Upper lobe of left lung (tissue), 6 donors: ENCODE measurements around the gene RD3L. TPM values are rescaled to one million over a fixed set of nuclear protein-coding genes. Genes with fewer than 3 reads are reported as not detected.

Source experiments
- ATAC-seq, 2 donors: fragments of 200-7000 bp; cut with Tn5 transposase; one replicate each; pipeline ENCODE4 v1.9.1; 2022; ENCODE audit warnings: mild to moderate bottlenecking in 2 of 2, moderate library complexity in 2 of 2; ENCODE audit not compliant: low FRiP score in 2 of 2
- DNase-seq, 2 donors: peaks; one replicate each; pipeline ENCODE4 v3.0.0-alpha.2; 2019 to 2020
- H3K27ac ChIP-seq, 4 donors: fragments of 200-600 bp; sonication (generic); one replicate each; pipeline ENCODE4 v1.5.1; 2016 to 2019
- H3K27me3 ChIP-seq, 4 donors: fragments of 200-600 bp; sonication (generic); one replicate each; pipeline ENCODE4 v1.5.1; 2017 to 2019
- H3K36me3 ChIP-seq, 4 donors: fragments of 200-600 bp; sonication (generic); one replicate each; pipeline ENCODE4 v1.5.1; 2016 to 2019
- H3K4me1 ChIP-seq, 4 donors: fragments of 200-600 bp; sonication (generic); one replicate each; pipeline ENCODE4 v1.5.1; 2018 to 2019
- H3K4me3 ChIP-seq, 4 donors: fragments of 200-600 bp; sonication (generic); one replicate each; pipeline ENCODE4 v1.5.1; 2017 to 2019; ENCODE audit warnings: mild to moderate bottlenecking in 2 of 4, moderate library complexity in 1 of 4
- H3K9me3 ChIP-seq, 4 donors: fragments of 200-600 bp; sonication (generic); one replicate each; pipeline ENCODE4 v1.5.1; 2018 to 2019
- CTCF ChIP-seq, 6 experiments: fragments of 450-650 bp in 4 of 6; fragments of 200-600 bp in 2 of 6; sonication (generic) in 2 of 6; IDR thresholded peaks; one replicate each; pipeline ENCODE4 v1.5.1; 2016 to 2019; ENCODE audit warnings: antibody characterized with exemption in 6 of 6
- EP300 ChIP-seq, 4 donors: sonication (generic); formaldehyde crosslinking; IDR thresholded peaks; one replicate each; pipeline ENCODE4 v1.5.1; 2017; ENCODE audit warnings: antibody characterized with exemption in 4 of 4, control low read depth in 2 of 4
- POLR2A ChIP-seq, 4 donors: fragments of 450-650 bp; IDR thresholded peaks; one replicate each; pipeline ENCODE4 v1.5.1; 2016 to 2017; ENCODE audit warnings: antibody characterized with exemption in 4 of 4, mild to moderate bottlenecking in 2 of 4
- POLR2AphosphoS5 ChIP-seq, 2 donors: sonication (generic); formaldehyde crosslinking; IDR thresholded peaks; one replicate each; pipeline ENCODE4 v1.5.1; 2017; ENCODE audit warnings: antibody characterized with exemption in 2 of 2
- WGBS, 2 donors: methylation state at CpG; one replicate each; pipeline ENCODE4 v1.1.5; 2017 to 2018; 5-methylcytosine and 5-hydroxymethylcytosine counted together
- total RNA-seq, 6 donors: library from RNA; depleted of rRNA in 4 of 6; stranded (reverse); fragments of >200 nt in 4 of 6; gene quantifications; one replicate each; pipeline versions ENCODE4 v1.1.0 to v1.2.1, GENCODE V29; 2016 to 2021
- donor health status: DM: no; HTN: no; CAD: no; lungs with moderate emphysema.
- donor health status: DM: no; HTN: yes; CAD: no; lungs with severe emphysema.

The RD3L gene
- total RNA-seq, 6 donors from 2014 or later, result not detected

DNA sequence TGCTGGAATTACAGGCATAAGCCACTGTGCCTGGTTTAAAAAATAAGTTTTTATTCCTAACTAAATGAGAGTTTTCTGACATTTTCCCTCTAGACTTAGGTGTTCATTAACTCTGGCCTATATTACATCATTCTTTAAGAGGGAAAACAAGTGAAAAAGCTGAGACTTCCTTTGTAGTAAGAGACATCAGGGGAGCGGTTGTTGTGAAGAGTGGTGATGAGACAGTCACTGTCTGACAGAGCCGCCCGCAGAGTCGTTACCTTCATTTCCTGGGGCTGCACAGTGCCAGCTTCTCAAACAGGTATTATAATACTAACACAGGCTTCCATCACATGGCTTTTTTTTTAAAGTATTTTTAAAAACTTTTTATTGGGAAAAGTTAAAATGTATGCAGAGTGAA, 33.7 kb downstream of the RD3L start:
- DNase-seq (no peak), ATAC-seq (no peak)
- Histone ChIP-seq H3K27ac (no peak overlapping the region), H3K36me3 (peaks cover 16 to 28% (median 24%) of the 10 kb centered on the region in 4 donors), H3K9me3 (no peaks in the 10 kb centered on the region), H3K4me1 (peaks cover 10 to 14% (median 11%) of the 10 kb centered on the region in 4 donors), H3K27me3 (no peaks in the 10 kb centered on the region), H3K4me3 (no peak overlapping the region)
- TF ChIP-seq EP300 (IDR thresholded peaks at IDR 0.05) (no peak), POLR2AphosphoS5 (IDR thresholded peaks at IDR 0.05) (no peak), POLR2A (IDR thresholded peaks at IDR 0.05) (no peak), CTCF (IDR thresholded peaks at IDR 0.05) (no peak)
- 95% methylated on average over 4 of the region's 4 CpGs for WGBS, 2 donors

GRCh38 chr14:103905842-103906456, 36.4 kb downstream of the RD3L start:
- Histone ChIP-seq H3K4me3 (no peak overlapping the region), H3K4me1 (peaks cover 12 to 14% (median 14%) of the 10 kb centered on the region in 4 donors), H3K36me3 (peaks cover 0 to 2% (median under 1%) of the 10 kb centered on the region in 4 donors), H3K27me3 (no peaks in the 10 kb centered on the region), H3K27ac (no peak overlapping the region), H3K9me3 (no peaks in the 10 kb centered on the region)
- no peak for ATAC-seq
- 42 to 46% methylated on average over 21 to 22 of the region's 22 CpGs for WGBS, 2 donors
- no peak for DNase-seq
- TF ChIP-seq EP300 (IDR thresholded peaks at IDR 0.05) (no peak), CTCF (IDR thresholded peaks at IDR 0.05) (peak in 1 of 6 experiments; percentile 10)

- TF ChIP-seq CTCF (IDR thresholded peaks at IDR 0.05), result no peak
- no peak for TF ChIP-seq EP300 (IDR thresholded peaks at IDR 0.05)
- TF ChIP-seq POLR2A (IDR thresholded peaks at IDR 0.05), result no peak
- no peak for TF ChIP-seq POLR2AphosphoS5 (IDR thresholded peaks at IDR 0.05)
- H3K27ac ChIP-seq, result no peak overlapping the region
- DNase-seq, result no peak
- no peaks in the 10 kb centered on the region for H3K27me3 ChIP-seq
- ATAC-seq, result no peak
- no peak overlapping the region for H3K4me3 ChIP-seq
- WGBS, 2 donors, result 79 to 87% methylated on average over 2 of the region's 2 CpGs
- no peaks in the 10 kb centered on the region for H3K36me3 ChIP-seq
- H3K9me3 ChIP-seq, result no peaks in the 10 kb centered on the region
- peaks cover 0 to 7% (median 3%) of the 10 kb centered on the region in 4 donors for H3K4me1 ChIP-seq
Measured at GRCh38 chr14:103904493-103905107, 37.7 kb downstream of the RD3L start.

GRCh38 chr14:103899833-103900232, 42.5 kb downstream of the RD3L start:
- no peak overlapping the region for H3K27ac ChIP-seq
- H3K36me3 ChIP-seq, result no peaks in the 10 kb centered on the region
- no peaks in the 10 kb centered on the region for H3K9me3 ChIP-seq
- H3K27me3 ChIP-seq, result no peaks in the 10 kb centered on the region
- 94 to 96% methylated on average over 9 to 14 of the region's 14 CpGs for WGBS, 2 donors
- peak in 1 of 2 donors; percentile 55 for DNase-seq
- TF ChIP-seq EP300 (IDR thresholded peaks at IDR 0.05) (no peak), POLR2A (IDR thresholded peaks at IDR 0.05) (no peak), CTCF (IDR thresholded peaks at IDR 0.05) (no peak), POLR2AphosphoS5 (IDR thresholded peaks at IDR 0.05) (no peak)
- H3K4me1 ChIP-seq, result peaks cover 0 to 12% (median 5%) of the 10 kb centered on the region in 4 donors
- H3K4me3 ChIP-seq, result no peak overlapping the region
- ATAC-seq, result no peak

DNA sequence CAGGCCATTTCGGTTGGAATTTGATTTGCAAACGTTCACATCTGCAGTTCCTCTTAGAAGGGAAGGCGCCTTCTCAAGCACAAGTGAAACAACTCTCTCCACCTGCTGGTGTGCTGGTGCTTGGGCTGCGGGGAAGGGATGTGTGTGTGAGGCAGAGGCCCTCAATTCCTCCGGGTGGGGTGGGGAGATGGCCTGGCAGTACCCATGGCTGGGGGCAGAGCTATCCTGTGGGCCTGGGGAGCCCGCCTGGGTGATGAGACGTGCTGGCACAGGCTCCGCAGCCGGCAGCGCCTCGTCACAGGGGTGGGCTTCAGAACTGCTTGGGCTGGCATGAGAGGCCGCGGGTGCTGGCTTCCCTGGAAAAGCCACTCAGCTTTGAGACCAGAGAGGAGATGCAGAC, 43.0 kb downstream of the RD3L start:
- ATAC-seq (no peak), DNase-seq (peak in 1 of 2 donors; percentile 66)
- 0 to 82% methylated on average over 1 to 13 of the region's 13 CpGs for WGBS, 2 donors
- no peak overlapping the region for H3K4me3 ChIP-seq
- H3K9me3 ChIP-seq, result no peaks in the 10 kb centered on the region
- no peak for TF ChIP-seq POLR2A (IDR thresholded peaks at IDR 0.05)
- TF ChIP-seq CTCF (IDR thresholded peaks at IDR 0.05), result no peak
- TF ChIP-seq EP300 (IDR thresholded peaks at IDR 0.05), result no peak
- TF ChIP-seq POLR2AphosphoS5 (IDR thresholded peaks at IDR 0.05), result no peak
- H3K36me3 ChIP-seq, result no peaks in the 10 kb centered on the region
- peaks cover 0 to 14% (median 6%) of the 10 kb centered on the region in 4 donors for H3K4me1 ChIP-seq
- no peaks in the 10 kb centered on the region for H3K27me3 ChIP-seq
- H3K27ac ChIP-seq, result no peak overlapping the region
